Neuron (in vitro differentiated cells): ENCODE measurements around the gene NPFF.

Experiments used
- H2AFZ ChIP-seq: one replicate; pipeline ENCODE4 v1.6.1; 2013; ENCODE audit warnings: low read depth, mild to moderate bottlenecking, inconsistent platforms, low read length, moderate library complexity
- H3K27me3 ChIP-seq: one replicate; pipeline ENCODE4 v1.6.1; 2013; ENCODE audit warnings: low read length; ENCODE audit not compliant: insufficient read depth
- H3K36me3 ChIP-seq: one replicate; pipeline ENCODE4 v1.6.1; 2013; ENCODE audit warnings: low read length; ENCODE audit not compliant: insufficient read depth
- H3K4me1 ChIP-seq: one replicate; pipeline ENCODE4 v1.6.1; 2013; ENCODE audit warnings: low read length; ENCODE audit not compliant: insufficient read depth
- H3K4me3 ChIP-seq: 2 replicates; pipeline ENCODE4 v1.5.1; 2013; ENCODE audit warnings: mild to moderate bottlenecking, low read length, moderate library complexity
- H3K9me3 ChIP-seq: one replicate; pipeline ENCODE4 v1.6.1; 2013; ENCODE audit warnings: low read length

The NPFF gene

DNA sequence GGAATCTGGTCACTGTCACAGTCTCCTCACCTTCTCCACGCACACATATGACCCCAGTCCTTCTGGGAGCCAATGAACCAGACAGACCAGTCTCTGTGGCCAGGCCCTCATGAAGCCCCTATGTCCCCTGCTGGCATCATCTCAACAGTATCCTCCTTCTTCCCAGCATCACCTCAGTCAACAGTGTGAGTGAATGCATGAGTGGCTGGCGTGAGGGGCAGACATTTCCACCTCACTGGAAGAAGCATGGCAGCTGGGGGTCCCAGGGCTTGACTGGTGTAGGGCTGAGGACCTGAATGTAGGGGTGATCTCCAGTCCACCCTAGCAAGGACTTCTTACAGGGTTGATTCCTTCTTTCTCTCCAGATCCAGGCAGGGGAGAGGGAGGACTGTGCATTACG is 9.8 kb downstream of the NPFF start:
- Histone ChIP-seq H3K9me3 (no peaks in the 10 kb centered on the region), H2AFZ (no peak overlapping the region), H3K4me1 (peaks cover 50% of the 10 kb centered on the region), H3K27me3 (no peaks in the 10 kb centered on the region), H3K36me3 (no peaks in the 10 kb centered on the region), H3K4me3 (no peak overlapping the region)

DNA sequence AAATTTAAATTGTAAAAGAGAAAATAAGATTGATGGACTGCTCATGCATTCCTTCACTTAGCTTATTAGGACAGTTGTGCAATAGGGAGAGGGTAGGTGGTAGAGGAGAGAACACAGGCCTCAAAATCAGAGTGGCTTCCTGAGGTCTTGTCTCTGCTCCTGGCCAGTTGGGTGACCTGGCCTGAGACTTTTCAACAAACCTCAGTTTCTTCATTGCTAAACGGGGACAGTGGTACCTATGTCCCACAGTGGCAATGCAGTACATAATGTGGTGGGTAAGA is 10.6 kb downstream of the NPFF start:
- Histone ChIP-seq H2AFZ (no peak overlapping the region), H3K4me3 (no peak overlapping the region), H3K4me1 (peaks cover 49% of the 10 kb centered on the region), H3K27me3 (no peaks in the 10 kb centered on the region), H3K9me3 (no peaks in the 10 kb centered on the region), H3K36me3 (no peaks in the 10 kb centered on the region)

- Histone ChIP-seq H2AFZ (no peak overlapping the region), H3K36me3 (no peaks in the 10 kb centered on the region), H3K4me3 (no peak overlapping the region), H3K27me3 (no peaks in the 10 kb centered on the region), H3K4me1 (peaks cover 46% of the 10 kb centered on the region), H3K9me3 (no peaks in the 10 kb centered on the region)
These were observed 11.2 kb downstream of the NPFF start for GRCh38 chr12:53495903-53496751.

- Histone ChIP-seq H2AFZ (peak overlapping the region; percentile 11), H3K9me3 (no peaks in the 10 kb centered on the region), H3K36me3 (no peaks in the 10 kb centered on the region), H3K4me1 (peaks cover 37% of the 10 kb centered on the region), H3K27me3 (no peaks in the 10 kb centered on the region), H3K4me3 (peak overlapping the region; percentile 52)
These were observed 13.5 kb downstream of the NPFF start for GRCh38 chr12:53493610-53494391.

GRCh38 chr12:53492830-53493609 is 14.3 kb downstream of the NPFF start:
- peaks cover 29% of the 10 kb centered on the region for H3K4me1 ChIP-seq
- peaks cover under 1% of the 10 kb centered on the region for H3K36me3 ChIP-seq
- peak overlapping the region; percentile 52 for H3K4me3 ChIP-seq
- peak overlapping the region; percentile 11 for H2AFZ ChIP-seq
- no peaks in the 10 kb centered on the region for H3K9me3 ChIP-seq
- H3K27me3 ChIP-seq: no peaks in the 10 kb centered on the region

GRCh38 chr12:53492188-53492587 is 15.1 kb downstream of the NPFF start:
- H3K9me3 ChIP-seq: no peaks in the 10 kb centered on the region
- peak overlapping the region; percentile 47 for H3K4me3 ChIP-seq
- H3K36me3 ChIP-seq: peaks cover 9% of the 10 kb centered on the region
- H3K27me3 ChIP-seq: no peaks in the 10 kb centered on the region
- H2AFZ ChIP-seq: no peak overlapping the region
- H3K4me1 ChIP-seq: peaks cover 29% of the 10 kb centered on the region

- Histone ChIP-seq H2AFZ (no peak overlapping the region), H3K36me3 (peaks cover 34% of the 10 kb centered on the region), H3K27me3 (no peaks in the 10 kb centered on the region), H3K4me3 (no peak overlapping the region), H3K9me3 (no peaks in the 10 kb centered on the region), H3K4me1 (peaks cover 20% of the 10 kb centered on the region)
These were observed 17.9 kb downstream of the NPFF start for GRCh38 chr12:53489242-53489864.

DNA sequence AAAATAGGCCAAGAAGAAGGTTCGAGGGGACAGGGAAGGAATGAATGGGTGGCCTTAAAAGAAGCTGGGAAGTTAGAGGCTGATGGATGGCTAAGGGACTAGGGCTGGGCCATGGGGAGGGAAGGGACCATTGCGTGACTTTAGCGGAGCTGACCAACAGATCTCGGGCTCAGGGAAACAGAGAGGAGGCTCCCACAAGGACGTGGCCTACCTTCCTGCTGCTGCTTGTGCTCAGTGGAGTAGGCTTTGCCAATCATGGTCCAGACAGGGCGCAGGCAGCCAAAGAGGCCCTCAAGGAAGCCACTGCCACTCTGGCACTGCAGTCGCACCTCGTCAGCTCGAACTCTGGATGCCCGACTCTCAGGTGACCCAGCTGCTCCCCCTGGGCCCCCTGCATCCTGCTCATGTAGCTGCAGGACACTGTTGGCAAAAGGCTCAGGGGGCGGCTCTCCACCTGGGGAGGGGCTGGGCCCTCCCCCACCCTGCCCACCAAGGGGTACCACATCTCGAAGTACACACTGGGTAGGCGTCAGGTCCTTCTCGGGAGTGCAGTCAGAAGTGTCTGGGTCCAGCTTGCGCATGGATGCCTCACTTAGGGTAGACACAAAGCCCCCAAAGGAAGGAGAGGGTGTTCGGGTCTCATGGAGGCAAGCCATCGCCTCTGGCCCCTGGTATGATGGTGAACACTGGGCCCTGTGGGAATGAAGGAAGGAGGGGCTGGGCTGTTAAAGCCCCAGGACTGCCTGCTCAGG is 20.4 kb downstream of the NPFF start:
- H3K36me3 ChIP-seq: peaks cover 57% of the 10 kb centered on the region
- H3K4me3 ChIP-seq: no peak overlapping the region
- H2AFZ ChIP-seq: no peak overlapping the region
- no peaks in the 10 kb centered on the region for H3K9me3 ChIP-seq
- peaks cover under 1% of the 10 kb centered on the region for H3K4me1 ChIP-seq
- no peaks in the 10 kb centered on the region for H3K27me3 ChIP-seq

DNA sequence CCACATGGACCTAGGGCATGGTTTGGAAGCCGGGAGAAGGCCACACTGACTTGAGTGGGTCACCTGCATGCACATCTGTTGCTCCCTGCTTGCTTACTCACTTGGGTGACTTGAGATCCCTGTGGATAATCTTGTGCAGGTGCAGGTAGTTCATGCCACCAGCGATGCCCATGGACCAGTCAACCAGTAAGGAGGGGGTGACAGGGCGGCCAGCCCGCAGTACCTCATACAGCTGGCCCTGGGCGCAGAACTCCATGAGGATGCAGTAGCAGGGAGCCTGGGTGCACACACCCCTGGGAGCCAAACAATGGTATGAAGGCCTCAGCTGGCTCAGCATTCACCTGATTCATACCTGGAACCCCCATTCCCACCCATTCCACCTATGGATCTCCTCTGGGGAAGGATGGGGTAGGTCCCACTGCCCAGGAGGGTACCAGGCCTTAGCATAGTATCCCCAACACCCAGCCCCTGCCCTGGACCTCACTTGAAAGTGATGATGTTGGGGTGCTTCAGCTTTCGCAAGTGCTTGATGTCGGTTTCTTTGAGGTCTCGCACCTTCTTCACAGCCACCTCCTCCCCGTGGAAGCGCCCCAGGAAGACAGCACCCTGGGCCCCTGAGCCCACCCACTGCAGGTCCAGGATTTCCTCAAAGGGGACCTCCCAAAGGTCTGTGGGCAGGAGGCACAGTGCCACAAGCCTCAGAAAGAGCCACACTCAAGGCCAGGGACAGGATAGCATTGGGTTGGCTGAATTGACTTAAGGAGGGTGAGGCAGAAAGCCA is 21.1 kb downstream of the NPFF start:
- Histone ChIP-seq H3K27me3 (no peaks in the 10 kb centered on the region), H3K4me3 (no peak overlapping the region), H2AFZ (no peak overlapping the region), H3K36me3 (peaks cover 63% of the 10 kb centered on the region), H3K9me3 (no peaks in the 10 kb centered on the region), H3K4me1 (no peaks in the 10 kb centered on the region)

GRCh38 chr12:53484686-53485575 is 22.4 kb downstream of the NPFF start:
- peaks cover 4% of the 10 kb centered on the region for H3K4me1 ChIP-seq
- no peaks in the 10 kb centered on the region for H3K9me3 ChIP-seq
- no peak overlapping the region for H3K4me3 ChIP-seq
- H3K36me3 ChIP-seq: peaks cover 74% of the 10 kb centered on the region
- no peaks in the 10 kb centered on the region for H3K27me3 ChIP-seq
- H2AFZ ChIP-seq: no peak overlapping the region

DNA sequence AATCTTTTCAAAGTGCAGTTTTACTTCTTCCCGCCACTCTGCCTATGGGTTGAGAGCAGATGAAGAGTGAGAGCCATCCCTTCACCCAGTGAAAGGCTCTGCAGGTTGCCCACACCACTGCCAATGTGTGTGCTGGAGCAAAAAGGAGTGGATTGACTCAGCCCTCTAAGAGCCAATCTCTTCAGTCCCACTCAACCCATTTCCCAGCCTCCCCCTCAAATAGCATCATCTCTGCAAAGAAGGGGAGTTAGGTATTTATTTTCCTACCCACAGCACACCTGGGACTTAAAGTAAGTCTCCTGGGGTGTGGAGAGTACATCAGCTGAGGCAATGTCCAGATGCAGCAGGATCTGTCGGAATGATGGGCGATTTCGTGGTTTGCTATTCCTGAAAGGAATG is 23.3 kb downstream of the NPFF start:
- Histone ChIP-seq H3K9me3 (no peaks in the 10 kb centered on the region), H2AFZ (no peak overlapping the region), H3K4me3 (no peak overlapping the region), H3K27me3 (no peaks in the 10 kb centered on the region), H3K36me3 (peaks cover 83% of the 10 kb centered on the region), H3K4me1 (peaks cover 11% of the 10 kb centered on the region)
